Panc1 (cell line): ENCODE data around the gene MEIS2.

Experiments used
- CTCF ChIP-seq: fragments of 450-650 bp; IDR thresholded peaks from 2 replicates; pipeline ENCODE4 v1.5.1; 2017; ENCODE audit warnings: mild to moderate bottlenecking
- REST ChIP-seq, 2 experiments: IDR thresholded peaks; 2 replicates each; pipeline ENCODE4 v1.6.1; 2011 to 2012; ENCODE audit warnings: low read depth in 2 of 2, control low read depth in 1 of 2, low read length in 1 of 2, mild to moderate bottlenecking in 1 of 2, moderate library complexity in 1 of 2; ENCODE audit not compliant: insufficient read depth in 1 of 2
- TCF7L2 ChIP-seq: IDR thresholded peaks from 2 replicates; pipeline ENCODE4 v1.6.1; 2011; ENCODE audit warnings: mild to moderate bottlenecking, low read depth, low read length, inconsistent platforms

GRCh38 chr15:36896949-36897348, 203.4 kb downstream of the MEIS2 start:
- peak; percentile 54; the same call in 1 of the 2 replicates for TF ChIP-seq TCF7L2
- no peak for TF ChIP-seq CTCF
- no peak for TF ChIP-seq REST (IDR thresholded peaks at IDR 0.05; ENCODE audit: insufficient read depth in 1 of 2, low read depth in 2 of 2, low read length in 1 of 2)
